Measurements from ENCODE around the gene EPC1.

DNA sequence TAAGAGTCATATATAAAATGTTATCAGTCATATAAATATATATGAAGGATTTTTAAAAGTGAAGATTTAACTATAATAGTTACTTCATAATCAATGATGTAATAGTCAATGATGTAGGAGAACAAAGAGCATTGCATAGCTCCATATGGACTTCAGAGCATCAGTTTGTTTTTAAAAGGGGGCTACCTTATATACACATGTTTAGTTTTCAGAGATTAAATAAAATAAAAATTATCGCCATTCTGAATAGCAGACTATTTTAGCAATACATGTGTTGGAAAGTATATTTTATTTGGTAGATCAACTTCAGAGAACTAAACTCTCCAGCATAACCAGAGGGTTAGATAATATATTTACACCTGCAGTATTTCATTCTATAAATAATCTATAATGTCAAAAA is 29.1 kb upstream of the EPC1 start:
- TF ChIP-seq, protein P1, sequence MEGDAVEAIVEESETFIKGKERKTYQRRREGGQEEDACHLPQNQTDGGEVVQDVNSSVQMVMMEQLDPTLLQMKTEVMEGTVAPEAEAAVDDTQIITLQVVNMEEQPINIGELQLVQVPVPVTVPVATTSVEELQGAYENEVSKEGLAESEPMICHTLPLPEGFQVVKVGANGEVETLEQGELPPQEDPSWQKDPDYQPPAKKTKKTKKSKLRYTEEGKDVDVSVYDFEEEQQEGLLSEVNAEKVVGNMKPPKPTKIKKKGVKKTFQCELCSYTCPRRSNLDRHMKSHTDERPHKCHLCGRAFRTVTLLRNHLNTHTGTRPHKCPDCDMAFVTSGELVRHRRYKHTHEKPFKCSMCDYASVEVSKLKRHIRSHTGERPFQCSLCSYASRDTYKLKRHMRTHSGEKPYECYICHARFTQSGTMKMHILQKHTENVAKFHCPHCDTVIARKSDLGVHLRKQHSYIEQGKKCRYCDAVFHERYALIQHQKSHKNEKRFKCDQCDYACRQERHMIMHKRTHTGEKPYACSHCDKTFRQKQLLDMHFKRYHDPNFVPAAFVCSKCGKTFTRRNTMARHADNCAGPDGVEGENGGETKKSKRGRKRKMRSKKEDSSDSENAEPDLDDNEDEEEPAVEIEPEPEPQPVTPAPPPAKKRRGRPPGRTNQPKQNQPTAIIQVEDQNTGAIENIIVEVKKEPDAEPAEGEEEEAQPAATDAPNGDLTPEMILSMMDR (optimal IDR thresholded peaks at IDR 0.05 in 1 of 3, IDR thresholded peaks at IDR 0.05 in 1 of 3, conservative IDR thresholded peaks at IDR 0.05 in 1 of 3; ENCODE audit: extremely low read depth in 1 of 3, insufficient read depth in 2 of 3, low read length in 3 of 3) = no peak
- TF ChIP-seq EZH2 (IDR thresholded peaks at IDR 0.05; ENCODE audit: low read length) = no peak
